ENCODE results near the gene AAGAB.

The AAGAB gene

GRCh38 chr15:67210555-67211168 lies 43.8 kb downstream of the AAGAB start:
- no peak for DNase-seq (ENCODE audit: low spot score)

DNA sequence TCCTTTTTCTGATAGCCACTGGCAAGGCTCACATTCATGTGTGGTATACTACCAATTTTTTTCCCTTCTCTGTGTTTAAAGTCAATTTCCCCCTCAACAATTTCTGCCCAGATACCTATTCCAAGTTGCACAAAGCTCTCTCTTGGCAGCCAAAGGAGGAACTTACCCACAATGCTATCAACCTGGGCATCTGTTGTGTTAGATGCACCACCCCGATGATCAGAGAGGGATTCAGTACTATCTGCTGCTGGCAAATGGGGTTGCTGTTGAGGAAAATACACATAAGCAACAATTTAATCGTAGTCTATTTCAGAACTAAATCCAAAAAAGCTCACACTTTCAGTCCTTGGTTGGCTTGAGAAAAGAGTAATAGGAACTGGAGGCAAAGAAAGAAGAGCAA lies 46.1 kb downstream of the AAGAB start:
- no peak for DNase-seq (ENCODE audit: low spot score)

GRCh38 chr15:67207555-67208207 lies 46.8 kb downstream of the AAGAB start:
- DNase-seq (ENCODE audit: low spot score): no peak

GRCh38 chr15:67202991-67203390 lies 51.5 kb downstream of the AAGAB start:
- no peak for DNase-seq (ENCODE audit: low spot score)

GRCh38 chr15:67202091-67202490 lies 52.4 kb downstream of the AAGAB start:
- no peak for DNase-seq (ENCODE audit: low spot score)

DNA sequence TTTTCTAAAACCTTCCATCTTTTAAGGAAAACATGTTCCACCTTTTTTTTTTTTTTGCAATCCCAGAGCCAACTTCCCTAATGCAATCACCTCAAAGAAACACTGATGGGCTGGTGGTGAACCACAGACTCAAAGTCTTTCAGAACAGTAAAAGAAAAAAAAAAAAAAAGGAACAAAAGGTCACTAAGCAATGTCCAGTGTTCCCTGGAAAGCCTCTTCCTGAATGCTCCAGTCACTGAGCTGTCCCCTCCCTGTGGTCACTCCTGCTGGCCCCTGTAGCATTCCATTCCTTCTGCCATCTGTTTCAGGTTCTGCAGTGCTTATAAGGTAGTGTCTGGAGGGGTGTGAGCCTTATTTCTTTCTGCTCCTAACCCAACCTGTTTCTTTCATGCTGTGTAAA lies 53.3 kb downstream of the AAGAB start:
- no peak for DNase-seq (ENCODE audit: low spot score)

DNA sequence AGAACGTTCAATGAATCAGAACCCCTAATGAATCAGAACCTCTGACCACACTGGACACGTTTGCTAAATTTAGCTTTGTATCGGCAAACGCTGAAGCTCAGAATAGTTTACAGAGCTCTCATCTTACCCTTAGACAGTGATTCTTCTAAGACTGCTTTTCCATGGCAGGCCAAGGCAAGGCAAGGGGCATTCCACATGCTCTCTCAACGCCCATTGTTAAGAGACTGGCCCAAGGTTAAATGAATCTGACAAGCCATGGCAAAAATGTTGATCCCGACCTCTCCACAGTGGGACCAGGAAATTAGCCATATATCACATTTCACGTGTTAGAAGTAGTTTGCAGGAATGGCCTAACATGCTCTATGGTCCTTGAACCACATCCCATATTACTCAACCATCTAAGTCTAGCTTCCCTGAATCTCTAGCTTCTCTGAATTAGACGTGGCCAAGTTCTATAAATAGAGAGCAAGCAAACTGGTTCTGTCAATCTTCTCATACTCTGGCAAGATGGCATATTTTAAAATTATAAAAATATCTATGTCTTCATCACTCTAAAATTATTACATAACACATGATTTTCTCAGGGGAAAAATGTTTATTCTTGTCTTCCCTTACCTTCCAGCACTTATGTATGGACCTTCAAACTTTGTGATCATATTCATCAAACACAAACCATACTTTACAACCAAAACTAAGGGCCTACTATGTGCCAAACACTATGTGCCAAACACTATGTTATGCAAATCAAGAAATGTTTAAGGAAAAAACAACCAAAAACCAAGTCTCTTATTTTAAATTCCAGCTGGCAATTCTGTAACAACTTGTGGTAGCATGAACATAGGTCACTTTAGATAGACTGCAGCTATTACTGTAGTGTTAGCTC lies 54.3 kb downstream of the AAGAB start:
- DNase-seq (ENCODE audit: low spot score): peak; percentile 48

- DNase-seq (ENCODE audit: low spot score): no peak
Observed at GRCh38 chr15:67199391-67199790, 55.1 kb downstream of the AAGAB start.

- no peak for DNase-seq (ENCODE audit: low spot score)
Observed at GRCh38 chr15:67198157-67198754, 56.2 kb downstream of the AAGAB start.

- DNase-seq (ENCODE audit: low spot score): no peak
Observed at GRCh38 chr15:67197364-67197695, 57.1 kb downstream of the AAGAB start.

DNA sequence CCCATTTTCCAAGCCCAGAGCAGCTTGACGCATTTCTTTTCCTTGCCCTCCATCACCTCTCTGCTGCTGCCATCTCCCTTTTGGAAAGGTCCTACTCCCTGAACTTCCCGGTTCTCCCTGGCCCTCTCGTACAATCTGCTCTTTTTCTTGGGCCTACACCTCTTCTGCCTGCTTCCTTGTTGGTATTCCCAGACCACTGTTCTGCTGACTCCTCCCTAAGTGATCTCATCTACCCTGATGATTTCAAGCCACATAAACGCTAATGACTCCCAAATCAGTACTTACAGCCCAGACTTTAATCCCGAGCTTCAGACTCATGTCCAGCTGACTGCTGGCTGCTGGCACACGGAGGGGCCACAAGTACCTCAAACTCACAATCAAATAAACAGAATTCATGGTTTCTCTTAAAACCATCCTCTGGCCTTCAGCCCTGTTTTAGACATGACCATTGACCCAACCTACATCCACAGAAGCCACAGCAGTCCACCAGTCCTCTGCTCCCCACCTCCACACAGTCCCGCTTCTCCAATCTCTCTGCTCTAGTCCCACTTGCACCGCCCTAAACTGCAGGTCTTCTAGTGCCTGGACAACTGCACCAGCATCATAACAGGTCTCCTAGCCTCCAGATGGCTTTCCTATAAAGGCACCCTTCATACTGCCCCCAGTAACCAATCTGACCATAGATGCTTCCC lies 57.6 kb downstream of the AAGAB start:
- no peak for DNase-seq (ENCODE audit: low spot score)

DNA sequence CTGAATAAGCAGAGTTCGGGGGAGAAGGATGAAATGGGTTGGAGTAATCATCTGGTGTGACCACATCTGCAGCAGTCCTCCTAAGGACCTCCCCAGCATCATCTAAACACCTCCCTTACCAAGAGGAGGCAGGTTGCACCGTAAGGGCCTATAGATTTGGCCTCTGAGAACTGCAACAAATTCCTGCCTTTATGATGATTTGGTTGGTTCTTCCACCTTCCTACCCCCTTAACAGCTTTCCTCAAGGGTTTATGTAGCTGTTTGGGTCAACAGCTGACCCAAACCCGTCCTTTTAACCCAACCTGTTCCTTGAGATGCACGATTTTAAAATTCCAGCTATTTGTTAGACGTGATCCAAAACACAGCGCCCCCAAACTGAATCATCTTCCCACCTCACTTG lies 58.2 kb downstream of the AAGAB start:
- no peak for DNase-seq (ENCODE audit: low spot score)

GRCh38 chr15:67195305-67195704 lies 59.2 kb downstream of the AAGAB start:
- no peak for DNase-seq (ENCODE audit: low spot score)

GRCh38 chr15:67194171-67195114 lies 60.0 kb downstream of the AAGAB start:
- DNase-seq (ENCODE audit: low spot score): no peak

DNA sequence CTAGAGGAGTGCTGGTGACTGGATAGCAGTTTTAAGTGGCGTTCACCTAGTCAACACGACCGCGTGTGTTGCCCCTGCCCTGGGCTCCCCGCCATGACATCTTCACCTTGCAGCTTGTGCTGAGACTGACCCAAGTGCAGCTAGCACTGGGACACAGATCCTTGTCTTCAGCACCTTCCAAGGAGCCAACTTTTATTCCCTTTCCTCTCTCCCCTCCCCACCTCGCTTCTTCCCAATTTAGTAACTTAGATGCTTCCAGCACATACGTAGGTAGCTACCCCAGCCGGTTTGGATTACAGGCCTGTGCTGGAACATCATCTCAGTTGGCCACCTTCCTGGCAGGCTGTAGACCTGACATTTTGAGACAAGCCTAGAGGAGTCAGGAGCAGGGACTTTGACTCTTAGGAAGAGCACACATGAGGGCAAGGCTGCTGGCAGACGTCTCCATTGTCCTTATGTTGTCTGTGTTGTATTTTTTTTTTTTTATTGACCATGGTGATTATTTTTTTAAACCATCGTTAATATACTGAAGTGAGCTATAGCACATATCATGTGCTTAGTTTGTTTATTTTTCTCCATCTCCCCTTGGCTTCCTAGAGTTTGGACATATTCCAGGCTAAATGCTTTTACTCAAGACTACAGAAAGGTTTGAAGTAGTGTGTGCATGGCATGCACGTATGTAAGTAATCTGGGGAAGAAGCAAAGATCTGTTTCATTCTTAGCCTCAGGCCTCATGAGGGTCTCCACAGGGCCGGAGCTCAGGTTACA lies 61.1 kb downstream of the AAGAB start:
- no peak for DNase-seq (ENCODE audit: low spot score)

DNA sequence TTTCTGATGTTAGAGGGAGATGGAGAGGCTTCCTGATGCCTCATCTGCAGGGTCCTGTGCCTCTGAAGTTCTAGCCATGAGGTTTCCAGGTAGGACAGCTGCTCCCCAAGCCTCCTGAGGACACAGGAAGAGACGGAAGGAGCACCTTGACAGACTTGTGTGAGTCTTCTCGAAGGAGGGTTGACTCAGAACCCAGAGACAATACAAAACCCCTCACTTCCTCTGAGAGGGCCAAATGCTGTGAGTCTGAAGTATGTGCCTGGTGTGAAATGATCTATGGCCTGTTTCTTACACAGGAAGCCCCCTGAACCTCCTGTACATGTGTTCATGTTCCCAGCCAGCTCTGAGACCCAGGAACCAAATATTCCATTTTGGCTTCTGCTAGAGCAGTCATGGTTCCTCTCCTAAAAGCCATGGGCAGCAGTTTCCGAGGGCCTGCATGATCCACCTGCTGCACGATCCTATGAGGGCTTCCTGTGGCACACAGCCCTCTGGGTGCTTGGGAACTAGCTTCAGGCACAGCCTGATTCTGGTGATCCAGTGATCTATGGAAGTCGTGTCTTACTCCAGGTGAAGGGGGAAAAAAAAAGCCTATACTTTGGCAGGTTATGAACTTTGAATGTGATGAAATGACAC lies 62.2 kb downstream of the AAGAB start:
- DNase-seq (ENCODE audit: low spot score): no peak

DNA sequence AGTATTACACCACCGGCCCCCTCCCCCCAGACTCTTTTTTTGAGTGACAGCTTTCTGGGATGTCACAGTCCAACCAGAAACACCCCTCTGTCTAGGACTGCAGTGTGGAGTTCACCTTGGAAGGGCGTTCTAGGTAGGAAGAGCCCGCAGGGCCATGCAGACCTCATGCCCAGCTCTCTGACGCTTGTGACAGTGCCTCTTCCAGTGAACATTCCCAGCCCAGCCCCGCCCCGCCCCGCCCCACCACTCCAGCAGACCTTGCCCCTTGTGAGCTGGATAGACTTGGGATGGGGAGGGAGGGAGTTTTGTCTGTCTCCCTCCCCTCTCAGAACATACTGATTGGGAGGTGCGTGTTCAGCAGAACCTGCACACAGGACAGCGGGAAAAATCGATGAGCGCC lies 63.6 kb downstream of the AAGAB start:
- no peak for DNase-seq (ENCODE audit: low spot score)

DNA sequence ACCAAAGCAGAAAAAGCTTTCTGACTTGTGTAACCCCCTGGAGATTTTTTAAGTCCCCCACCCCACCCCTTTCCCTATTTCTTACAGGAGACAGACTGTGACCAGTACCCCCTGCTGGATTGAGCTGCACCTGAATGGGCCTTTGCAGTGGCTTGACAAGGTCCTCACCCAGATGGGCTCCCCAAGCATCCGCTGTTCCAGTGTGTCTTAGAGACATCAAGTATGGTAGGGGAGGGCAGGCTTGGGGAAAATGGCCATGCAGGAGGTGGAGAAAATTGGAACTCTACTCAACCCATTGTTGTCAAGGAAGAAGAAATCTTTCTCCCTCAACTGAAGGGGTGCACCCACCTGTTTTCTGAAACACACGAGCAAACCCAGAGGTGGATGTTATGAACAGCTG lies 64.1 kb downstream of the AAGAB start:
- no peak for DNase-seq (ENCODE audit: low spot score)

- no peak for DNase-seq (ENCODE audit: low spot score)
Observed at GRCh38 chr15:67189326-67190051, 65.0 kb downstream of the AAGAB start.
